GM19035 (cell line): Measurements from ENCODE around the gene DCAF6.

Source experiments
- ATAC-seq: cut with Tn5 transposase; IDR thresholded peaks from one replicate; pipeline ENCODE4 v1.9.1; 2021; ENCODE audit not compliant: unreplicated experiment

Gene DCAF6

GRCh38 chr1:168099337-168099801 is 162.9 kb downstream of the DCAF6 start:
- no peak for ATAC-seq

DNA sequence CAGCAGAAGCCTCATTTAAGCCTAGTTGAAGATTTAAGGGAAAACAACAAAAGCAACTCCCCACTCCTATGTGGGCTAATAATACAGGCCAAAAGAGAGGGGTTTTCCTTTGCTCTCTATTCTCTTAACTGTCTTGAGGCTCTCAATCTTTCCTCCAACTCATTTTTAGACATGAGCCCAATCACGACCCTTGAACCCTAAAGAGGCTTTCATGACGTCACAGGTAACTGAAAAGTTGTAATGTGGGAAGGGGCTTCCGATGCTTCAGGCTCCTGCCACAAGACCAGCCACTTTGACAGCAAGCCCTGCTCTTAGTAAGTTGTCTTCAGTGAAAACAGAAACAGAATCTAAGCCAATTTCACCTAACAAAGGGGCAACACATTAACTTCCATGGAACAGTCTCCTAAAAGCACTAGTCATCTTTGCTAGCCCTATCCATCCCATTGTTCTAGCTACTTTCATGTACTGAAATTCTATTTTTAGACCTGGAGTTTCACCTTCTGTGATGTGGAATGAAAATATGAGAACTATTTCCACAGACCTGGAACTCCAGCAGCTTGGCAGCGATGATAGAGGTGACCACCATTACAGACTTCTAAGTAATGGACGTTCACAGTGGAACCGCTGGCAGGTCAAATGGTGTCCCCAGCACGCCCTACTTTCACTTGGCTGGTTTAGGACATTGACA is 164.0 kb downstream of the DCAF6 start:
- ATAC-seq = no peak

DNA sequence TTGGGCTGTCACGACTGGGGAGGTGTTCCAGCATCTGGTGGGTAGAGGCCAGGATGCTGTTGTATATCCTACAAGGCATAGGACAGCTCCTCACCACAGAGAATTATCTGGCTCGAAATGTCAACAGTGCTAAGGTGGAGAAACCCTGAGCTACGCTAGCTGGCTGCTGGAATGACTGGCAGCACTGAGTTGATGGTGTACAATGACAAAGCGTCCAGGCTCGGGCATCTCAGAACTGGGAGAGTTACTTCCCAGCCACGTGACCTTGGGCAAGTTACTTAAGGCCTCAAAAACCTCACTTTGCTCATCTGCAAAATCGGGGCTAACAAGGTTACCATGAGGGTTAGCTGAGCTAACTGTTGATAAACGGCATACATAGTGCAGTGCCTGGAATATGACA is 164.9 kb downstream of the DCAF6 start:
- no peak for ATAC-seq

- no peak for ATAC-seq
These were observed 166.0 kb downstream of the DCAF6 start for GRCh38 chr1:168102487-168102886.

DNA sequence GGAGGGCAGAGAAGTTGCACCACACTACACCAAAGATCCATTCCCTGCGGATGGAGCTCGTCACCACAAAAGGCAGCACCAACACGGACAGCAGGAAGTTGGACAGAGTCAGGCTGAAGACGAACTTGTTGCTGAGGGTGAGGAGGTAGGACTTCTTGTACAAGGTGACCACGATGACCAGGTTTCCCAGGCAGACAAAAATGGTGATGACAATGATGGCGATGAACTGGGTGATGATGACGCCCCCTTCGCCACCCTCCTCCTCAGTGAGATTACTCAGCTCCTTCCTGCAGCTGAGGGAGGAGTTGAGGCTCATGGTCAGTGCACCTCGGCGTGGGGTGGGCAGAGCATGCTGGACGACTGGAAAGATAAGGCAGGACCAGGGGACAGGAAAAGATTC is 168.1 kb downstream of the DCAF6 start:
- no peak for ATAC-seq

DNA sequence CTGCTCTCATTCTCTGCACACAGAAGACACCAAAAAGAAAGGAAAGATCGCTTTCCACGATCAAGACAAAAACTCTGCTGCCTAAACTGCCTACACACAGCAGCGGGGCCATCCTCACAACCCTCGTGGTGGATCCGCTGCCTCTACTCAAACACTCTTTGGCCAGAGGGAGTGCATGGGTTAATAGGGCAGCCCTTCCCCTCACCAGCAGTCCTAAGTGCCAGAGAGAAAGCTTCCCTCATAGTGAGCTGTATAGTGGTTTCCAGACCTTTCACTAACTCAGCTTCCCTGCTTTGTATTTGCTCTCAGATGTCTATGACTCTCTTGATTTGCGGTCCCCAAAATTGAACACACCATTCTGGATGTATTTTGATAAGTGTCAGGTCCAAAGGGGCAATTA is 169.4 kb downstream of the DCAF6 start:
- ATAC-seq = no peak

GRCh38 chr1:168106274-168106673 is 169.8 kb downstream of the DCAF6 start:
- ATAC-seq = no peak

DNA sequence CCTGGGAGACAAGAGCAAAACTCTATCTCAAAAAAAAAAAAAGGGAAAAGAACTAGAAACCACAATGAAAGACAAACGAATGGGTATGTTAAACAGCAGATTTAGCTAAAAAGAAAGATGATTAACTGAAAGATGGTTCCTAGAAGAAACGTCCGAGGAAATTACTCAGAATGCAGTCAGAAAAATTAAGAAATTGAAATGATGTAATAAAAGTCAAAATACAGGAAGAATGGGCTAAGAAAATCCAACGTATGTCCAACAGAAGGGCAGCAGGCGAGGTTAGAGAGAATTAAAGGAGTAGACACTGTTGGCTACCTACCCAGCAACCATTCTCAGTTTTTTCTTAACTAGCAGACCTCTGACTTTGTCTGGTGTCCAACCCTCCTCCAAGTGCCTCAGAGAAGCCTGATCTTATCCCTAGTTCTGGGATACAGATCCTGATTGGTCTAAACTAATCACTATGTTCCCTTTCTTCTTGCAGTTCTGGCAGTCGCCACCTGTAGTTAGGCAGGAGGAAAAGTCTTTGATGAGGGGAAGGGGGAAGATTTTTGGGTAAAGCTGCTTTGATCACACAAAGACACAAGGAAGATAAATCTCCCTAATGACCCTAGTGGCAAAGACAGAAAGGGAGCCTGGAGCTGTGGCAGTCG is 174.5 kb downstream of the DCAF6 start:
- ATAC-seq = no peak

DNA sequence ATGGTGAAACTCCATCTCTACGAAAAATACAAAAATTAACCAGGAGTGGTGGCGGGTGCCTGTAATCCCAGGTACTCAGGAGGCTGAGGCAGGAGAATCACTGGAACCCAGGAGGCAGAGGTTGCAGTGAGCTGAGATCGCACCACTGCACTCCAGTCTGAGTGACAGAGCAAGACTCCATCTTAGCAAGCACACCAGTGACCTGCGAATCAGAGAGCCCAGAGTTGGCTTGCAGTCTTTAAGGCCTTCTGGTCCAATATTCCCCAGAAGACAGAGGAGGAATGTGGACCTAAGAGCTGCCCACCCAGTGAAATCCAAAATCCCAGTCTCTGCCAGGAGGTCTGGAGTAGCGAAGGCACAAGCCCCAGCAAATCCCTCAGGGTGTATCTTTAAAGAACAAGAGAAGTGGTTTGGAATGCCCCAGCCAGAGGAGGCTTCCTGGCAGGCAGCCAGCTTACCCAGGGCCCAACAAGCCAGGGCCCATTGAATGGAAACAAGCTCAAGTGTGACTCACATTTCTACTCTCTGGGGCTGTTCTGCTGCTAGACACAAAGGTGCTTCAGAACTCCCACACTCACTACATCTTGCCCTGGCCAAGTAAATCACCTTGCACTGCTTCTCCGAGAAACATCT is 176.3 kb downstream of the DCAF6 start:
- ATAC-seq = no peak

GRCh38 chr1:168114845-168115244 is 178.4 kb downstream of the DCAF6 start:
- no peak for ATAC-seq

- no peak for ATAC-seq
These were observed 179.9 kb downstream of the DCAF6 start for GRCh38 chr1:168116327-168116799.

GRCh38 chr1:168119750-168120149 is 183.3 kb downstream of the DCAF6 start:
- no peak for ATAC-seq

DNA sequence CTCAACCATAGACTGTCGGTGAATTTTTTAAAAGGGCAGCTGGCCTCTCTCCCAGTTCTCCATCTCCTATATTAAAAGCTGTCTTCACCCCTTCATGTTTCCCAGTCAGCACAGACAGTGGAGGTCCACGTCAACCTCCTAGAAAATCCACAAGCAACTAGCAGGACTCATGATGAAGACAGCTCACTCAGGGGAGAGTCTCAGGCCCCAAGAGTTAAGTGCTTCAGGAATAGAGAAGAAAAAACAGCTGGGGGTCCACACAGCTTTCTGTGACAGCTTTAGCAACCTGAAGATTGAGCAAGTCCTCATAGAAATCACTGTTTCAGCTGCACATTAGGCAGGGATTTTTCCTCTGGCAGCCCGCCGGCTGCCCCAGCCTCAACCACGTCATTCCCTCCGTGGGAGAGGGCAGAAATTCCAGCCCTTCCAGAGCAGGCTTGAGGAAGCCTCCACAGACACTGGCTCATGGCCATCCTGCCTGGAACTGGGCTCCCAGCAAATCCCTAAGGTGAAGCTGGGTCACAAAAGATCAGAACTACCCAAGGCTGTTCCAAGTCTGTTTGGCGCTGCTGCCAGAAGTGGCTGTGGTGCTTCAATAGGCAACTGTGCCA is 185.0 kb downstream of the DCAF6 start:
- no peak for ATAC-seq

GRCh38 chr1:168125051-168125450 is 188.6 kb downstream of the DCAF6 start:
- ATAC-seq = no peak
